ENCODE data around the gene ZMYM2.

GRCh38 chr13:20016649-20017364, 58.3 kb downstream of the ZMYM2 start:
- TF ChIP-seq GATA3 (IDR thresholded peaks at IDR 0.05; ENCODE audit: low read depth, low read length) (no peak), GATA2 (IDR thresholded peaks at IDR 0.05; ENCODE audit: low read depth, low read length) (no peak)

All from SH-SY5Y (cell line).